GM19035 (cell line): ENCODE data around the gene H2AZ1.

Experiments used
- ATAC-seq: cut with Tn5 transposase; IDR thresholded peaks from one replicate; pipeline ENCODE4 v1.9.1; 2021; ENCODE audit not compliant: unreplicated experiment

H2AZ1 gene

DNA sequence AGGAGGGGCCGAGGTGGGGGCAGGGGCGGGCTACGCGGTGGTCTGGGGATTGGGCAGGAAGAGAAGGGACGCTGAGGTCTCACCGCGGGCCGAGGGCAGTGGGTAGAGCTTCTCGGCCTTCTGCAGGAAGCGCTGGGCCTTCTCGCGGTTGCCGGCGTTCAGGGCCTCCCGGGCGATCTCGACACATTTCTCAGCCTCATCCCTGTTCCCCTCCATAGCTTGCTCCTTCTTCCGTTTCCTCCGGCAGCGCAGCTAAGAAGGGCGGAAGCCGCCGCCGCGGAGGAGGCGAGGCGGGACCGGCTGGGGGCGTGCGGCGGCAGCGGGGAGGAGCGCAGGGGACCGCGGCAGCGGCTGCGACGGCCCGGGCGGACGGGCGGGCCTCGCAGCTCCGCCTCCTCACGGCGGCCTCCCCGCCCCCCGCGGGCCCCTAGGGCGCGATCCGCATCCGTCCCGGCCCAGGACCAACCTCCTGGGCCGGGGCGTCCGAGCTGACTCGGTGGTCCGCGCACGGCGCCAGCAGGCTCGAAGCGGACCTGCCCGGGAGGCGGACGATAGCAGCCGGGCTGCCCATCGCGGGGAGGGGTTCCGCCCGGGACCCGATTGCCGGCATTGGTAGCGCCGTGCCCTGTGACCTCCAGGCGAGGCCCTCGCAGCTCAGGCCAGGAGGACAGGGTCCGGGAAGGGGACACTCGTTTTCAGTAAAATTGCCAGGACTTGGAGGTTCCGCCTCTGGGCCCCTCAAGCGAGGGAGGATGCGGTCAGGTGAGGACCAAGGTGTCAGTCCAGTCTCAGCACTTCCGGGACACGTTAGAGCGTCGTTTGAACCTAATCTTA lies 3.5 kb downstream of the H2AZ1 start, which contains the start of gene DNAJB14:
TSS of gene DNAJB14 (minus strand) at position 263 of the 834 bp plus-strand sequence. CDS start at position 216, 47 bp downstream.
- ATAC-seq, result peak; percentile 45

DNA sequence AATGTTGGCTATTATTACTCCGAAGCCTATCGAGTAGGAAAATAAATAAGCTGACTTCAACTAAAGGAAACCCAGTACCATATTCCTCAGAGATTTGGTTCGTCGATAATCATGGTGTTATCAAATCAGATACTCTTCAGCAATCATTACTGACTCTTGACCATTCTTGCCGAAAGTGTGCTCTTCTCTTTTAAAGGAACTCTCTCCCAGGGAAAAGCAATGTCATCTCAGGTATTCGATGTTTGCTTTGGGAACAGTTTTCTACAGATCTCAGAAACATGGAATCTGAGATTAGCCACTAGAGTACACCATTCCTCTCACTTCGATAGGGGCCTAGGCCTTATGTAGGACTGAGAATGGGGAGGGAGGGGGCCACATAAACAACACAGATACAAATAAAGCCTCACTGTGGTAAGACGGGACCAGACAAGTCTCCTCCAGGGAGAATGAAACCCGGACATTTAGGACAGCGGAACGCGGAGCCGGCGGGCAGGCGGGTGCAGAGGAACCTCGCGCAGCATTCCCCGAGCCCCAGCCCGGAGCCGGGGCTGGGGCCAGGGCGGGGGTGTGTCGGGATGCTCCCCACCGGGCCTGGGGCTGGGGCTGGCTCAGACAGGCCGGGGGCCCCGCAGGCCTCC lies 4.2 kb downstream of the H2AZ1 start:
- no peak for ATAC-seq

DNA sequence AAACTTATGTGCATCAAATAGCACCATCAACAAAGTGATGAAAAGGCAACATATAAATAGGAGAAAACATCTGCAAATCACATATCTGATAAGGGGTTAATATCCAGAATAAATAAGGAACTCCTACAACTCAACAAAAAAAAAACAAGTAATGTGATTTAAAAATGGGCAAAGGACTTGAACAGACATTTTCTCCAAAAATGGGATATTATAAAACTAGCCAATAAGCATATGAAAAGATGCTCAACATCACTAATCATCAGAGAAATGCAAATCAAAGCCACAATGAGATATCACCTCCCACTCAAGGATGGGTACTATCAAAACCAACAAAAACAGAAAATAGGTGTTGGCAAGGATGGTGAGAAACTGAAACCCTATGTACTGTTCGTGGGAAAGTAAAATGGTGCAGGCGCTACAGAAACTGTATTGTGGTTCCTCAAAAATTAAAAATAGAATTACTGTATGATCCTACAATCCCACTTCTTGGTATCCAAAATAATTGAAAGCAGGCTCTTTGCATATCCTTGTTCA lies 6.1 kb downstream of the H2AZ1 start:
- ATAC-seq, result no peak

DNA sequence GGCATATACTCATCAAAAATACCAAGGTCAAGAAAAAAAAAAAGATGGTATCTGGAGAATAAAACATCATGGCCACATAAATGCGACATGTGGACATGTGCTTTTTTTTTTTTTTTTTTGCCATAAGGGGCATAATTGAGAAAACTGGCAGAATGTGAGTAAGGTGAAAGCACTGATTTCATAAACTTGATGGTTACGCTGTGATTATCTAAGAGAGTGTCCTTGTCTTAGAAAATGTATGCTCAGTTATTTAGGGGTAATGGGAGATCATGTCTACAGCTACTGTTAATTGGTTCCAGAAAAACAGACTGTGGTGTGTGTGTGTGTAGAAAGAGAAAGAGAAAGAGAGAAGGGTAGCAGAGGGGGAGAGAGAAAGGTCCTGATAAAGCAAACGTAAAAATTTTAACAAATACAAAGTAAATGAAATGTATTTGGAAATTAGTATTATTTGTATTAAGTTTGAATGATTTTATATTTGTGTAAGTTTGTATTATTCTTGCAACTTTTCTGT lies 11.8 kb downstream of the H2AZ1 start:
- ATAC-seq, result no peak

DNA sequence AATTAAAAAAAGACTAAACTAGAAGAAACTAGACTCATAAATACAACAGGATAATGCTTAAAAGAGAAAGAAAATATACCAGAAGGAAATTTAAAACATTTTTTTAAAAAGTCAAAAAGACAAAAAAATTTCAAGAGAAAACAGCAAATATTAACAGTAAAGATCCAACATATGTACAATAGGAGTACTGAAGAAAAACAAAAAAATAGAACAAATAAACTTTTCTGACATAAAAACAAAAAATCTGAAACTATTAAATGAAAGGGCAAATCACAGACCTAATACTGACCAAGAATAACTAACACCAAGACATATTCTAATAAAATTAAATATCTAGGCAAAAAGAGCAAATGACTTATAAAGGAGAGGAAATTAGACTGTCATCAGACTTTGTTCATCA lies 15.2 kb downstream of the H2AZ1 start:
- no peak for ATAC-seq

DNA sequence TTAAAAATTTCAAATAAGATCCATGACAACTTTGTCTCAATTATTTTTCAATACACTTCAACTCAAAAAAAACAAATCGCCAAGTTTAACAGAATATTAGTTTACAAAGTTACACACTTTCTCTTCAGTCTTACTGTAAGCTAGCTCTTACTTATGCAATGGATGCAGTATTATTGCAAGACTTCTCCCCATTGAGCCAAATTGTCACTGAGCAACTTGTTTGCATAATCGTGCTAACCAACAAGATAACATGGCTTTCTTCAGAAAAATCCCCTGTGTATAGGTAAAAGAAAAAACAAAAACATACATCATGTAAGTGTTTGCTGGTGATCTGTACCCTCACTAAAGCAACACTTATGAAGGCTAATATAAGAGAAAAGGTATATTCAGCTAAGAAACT lies 22.5 kb downstream of the H2AZ1 start:
- no peak for ATAC-seq

DNA sequence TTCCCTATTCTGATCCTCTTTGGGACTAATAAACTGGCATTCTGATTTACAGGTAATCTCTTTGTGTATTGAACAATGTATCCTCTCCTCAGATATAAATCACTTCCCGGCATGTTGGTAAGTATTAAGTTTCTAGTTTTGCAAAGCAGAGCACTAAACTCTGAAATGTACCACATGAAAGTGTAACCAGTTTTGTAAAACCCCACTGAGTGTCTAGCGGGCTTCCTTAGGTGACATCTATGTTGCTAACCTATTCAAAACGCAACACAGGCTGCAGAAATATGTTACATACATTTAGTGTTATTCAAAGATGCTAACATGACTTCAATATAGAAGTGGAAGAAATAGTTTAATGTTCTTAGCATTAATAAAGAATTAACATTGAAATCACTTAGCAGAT lies 28.9 kb downstream of the H2AZ1 start:
- ATAC-seq, result no peak

DNA sequence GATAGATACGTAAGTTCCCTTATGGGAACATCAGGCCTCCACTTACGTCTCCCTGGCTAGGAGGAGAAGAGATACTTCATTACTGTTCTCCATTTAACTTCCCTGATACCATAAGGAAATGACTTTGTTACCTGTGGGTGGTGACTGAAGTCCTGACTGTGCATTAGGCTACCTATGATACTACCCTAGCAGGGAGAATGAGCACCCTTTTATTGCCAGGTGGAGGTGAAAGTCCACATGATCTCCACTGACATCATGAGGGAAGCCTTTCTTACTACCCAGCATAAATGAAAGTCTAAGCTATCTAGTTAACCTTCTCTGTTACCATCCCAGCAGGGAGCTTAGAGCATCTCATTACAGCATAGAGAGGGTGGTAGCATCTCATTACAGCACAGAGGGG lies 31.4 kb downstream of the H2AZ1 start:
- ATAC-seq, result no peak

DNA sequence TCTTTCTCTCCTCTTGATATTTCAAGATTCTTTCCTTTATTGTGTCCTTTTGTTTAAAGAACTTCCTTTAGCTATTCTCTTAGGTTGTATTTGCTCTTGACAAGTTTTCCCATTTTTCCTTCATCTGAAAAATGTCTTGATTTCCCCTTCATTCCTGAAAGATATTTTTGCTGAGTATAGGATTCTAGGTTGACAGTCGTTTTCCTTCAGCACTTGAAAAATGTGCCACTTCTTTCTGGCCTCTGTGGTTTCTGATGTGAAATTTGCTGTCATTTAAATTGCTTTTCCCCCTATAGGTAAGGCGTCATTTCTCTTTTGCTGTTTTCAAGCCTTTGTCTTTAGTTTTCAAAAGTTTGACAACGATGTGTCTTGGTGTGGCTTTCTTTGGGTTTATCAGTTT lies 32.5 kb downstream of the H2AZ1 start:
- no peak for ATAC-seq

DNA sequence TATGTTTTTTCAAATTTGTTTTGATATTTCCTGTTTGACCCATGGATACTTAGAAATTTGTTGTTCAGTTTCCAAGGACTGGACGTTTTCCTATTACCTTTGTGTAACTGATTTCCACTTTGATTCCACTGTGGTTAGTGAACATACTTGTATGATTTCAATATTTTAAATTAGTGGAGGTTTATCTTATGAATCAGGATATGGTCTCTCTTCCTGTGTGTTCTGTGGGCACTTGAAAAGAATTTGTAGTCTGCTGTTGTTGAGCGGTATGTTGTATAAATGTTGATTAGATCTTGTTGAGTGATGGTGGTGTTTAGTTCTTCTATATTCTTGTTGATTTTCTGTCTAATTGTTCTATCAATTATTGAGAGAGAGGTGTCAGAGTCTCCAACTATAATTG lies 34.6 kb downstream of the H2AZ1 start:
- no peak for ATAC-seq
